ENCODE data around the gene NOL3. TPM values are rescaled to one million over a fixed set of nuclear protein-coding genes. Genes with fewer than 3 reads are reported as not detected.

NOL3 gene
- polyA plus RNA-seq, 1 of the 3 experiments (the other 2 are of a cell fraction) = 34.1 TPM

DNA sequence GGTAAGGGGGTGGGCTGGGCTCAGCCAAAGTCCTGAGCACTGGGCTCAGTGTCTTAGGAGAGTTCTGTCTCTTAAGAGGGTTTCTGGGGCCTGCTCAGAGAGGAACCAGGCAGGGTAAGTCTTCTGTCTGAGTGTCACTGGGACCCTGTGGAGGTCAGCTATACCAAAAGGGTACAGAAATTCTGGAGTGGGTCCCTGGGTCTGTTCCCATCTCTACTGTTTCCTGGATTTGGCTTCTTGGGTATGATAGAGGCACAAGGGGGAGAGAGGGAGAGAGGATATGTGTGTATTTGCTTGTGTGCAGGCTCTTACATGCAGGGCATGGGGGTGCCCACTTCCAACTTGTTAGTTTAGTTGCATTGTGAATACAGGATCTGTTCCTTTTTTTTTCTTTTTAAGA is 23.2 kb downstream of the NOL3 start:
- H3K4me2 ChIP-seq = peak overlapping the region; percentile 100
- no peak overlapping the region for H2AFZ ChIP-seq (ENCODE audit: low read depth)
- ChIA-PET CTCF (interaction anchor here (0.9 to 1.8 kb wide), 7 partner anchors 8 to 235 kb away, joined by 3 to 8 read pairs (median 3); partner anchors contain the start of gene TMEM208), POLR2A (interaction anchor here (0.6 to 2.9 kb wide), 6 partner anchors 8 to 219 kb away, joined by 3 to 8 read pairs (median 4); partner anchors contain the start of gene TMEM208)
- peaks cover 21% of the 10 kb centered on the region for H4K20me1 ChIP-seq (ENCODE audit: insufficient read depth)
- H3K9me2 ChIP-seq = no peaks in the 10 kb centered on the region
- peaks cover 30 to 54% of the 10 kb centered on the region in 2 experiments for H3K36me3 ChIP-seq (replicated peaks in 1 of 2; ENCODE audit: control insufficient read depth in 1 of 2, insufficient read depth in 2 of 2, low read length in 1 of 2)
- H3K27ac ChIP-seq (ENCODE audit: low read depth in 2 of 2, low read length in 1 of 2) = peak overlapping the region; percentile 29 to 76; a peak in 2 of 4 replicates
- no peak for DNase-seq
- peaks cover 50% of the 10 kb centered on the region for H3K79me2 ChIP-seq (ENCODE audit: insufficient read depth)
- H3K4me1 ChIP-seq (ENCODE audit: control insufficient read depth in 1 of 2, insufficient read depth in 2 of 2, low read depth in 1 of 2, low read length in 1 of 2) = peaks cover 8 to 25% of the 10 kb centered on the region in 2 experiments; a peak in 3 of 4 replicates
- H3K9ac ChIP-seq = peak overlapping the region; percentile 98
- H3K9me3 ChIP-seq = no peaks in the 10 kb centered on the region
- peaks cover 31% of the 10 kb centered on the region for H3F3A ChIP-seq (replicated peaks; ENCODE audit: insufficient read depth)
- peak overlapping the region; percentile 96 to 99 for H3K4me3 ChIP-seq (ENCODE audit: low read depth in 2 of 2, low read length in 1 of 2)
- no peak for TF ChIP-seq GABPA (IDR thresholded peaks at IDR 0.05; ENCODE audit: low read depth)
- no peak for TF ChIP-seq RCOR1 (IDR thresholded peaks at IDR 0.05; ENCODE audit: low read length)
- no peak for TF ChIP-seq NRF1 (IDR thresholded peaks at IDR 0.05; ENCODE audit: low read depth, low read length)
- TF ChIP-seq TAF1 (IDR thresholded peaks at IDR 0.05; ENCODE audit: borderline replicate concordance, low read depth, low read length) = no peak
- H3K27me3 ChIP-seq (ENCODE audit: insufficient read depth) = no peaks in the 10 kb centered on the region

DNA sequence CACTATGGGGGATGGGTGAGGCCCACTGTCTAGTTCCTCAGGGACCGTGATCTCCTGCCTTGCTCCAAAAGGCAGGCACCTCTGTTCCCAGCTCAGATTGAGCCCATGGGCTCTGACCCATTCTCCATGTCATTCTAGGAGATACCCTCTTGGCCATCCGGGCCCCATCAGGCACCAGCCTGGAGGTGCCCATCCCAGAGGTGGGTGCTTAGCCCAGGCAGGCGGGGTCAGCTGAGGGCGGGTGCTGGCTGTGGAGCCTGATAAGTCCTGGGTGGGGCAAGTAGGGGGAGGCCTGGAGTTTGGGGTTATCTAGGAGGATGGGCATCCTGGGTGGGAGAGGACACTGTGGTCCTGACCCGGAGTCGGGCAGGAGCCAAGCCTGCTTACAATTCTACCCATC is 23.9 kb downstream of the NOL3 start:
- peaks cover 31% of the 10 kb centered on the region for H3F3A ChIP-seq (replicated peaks; ENCODE audit: insufficient read depth)
- peaks cover 34 to 60% of the 10 kb centered on the region in 2 experiments for H3K36me3 ChIP-seq (replicated peaks in 1 of 2; ENCODE audit: control insufficient read depth in 1 of 2, insufficient read depth in 2 of 2, low read length in 1 of 2)
- H3K4me2 ChIP-seq = peak overlapping the region; percentile 100
- TF ChIP-seq, protein P1, sequence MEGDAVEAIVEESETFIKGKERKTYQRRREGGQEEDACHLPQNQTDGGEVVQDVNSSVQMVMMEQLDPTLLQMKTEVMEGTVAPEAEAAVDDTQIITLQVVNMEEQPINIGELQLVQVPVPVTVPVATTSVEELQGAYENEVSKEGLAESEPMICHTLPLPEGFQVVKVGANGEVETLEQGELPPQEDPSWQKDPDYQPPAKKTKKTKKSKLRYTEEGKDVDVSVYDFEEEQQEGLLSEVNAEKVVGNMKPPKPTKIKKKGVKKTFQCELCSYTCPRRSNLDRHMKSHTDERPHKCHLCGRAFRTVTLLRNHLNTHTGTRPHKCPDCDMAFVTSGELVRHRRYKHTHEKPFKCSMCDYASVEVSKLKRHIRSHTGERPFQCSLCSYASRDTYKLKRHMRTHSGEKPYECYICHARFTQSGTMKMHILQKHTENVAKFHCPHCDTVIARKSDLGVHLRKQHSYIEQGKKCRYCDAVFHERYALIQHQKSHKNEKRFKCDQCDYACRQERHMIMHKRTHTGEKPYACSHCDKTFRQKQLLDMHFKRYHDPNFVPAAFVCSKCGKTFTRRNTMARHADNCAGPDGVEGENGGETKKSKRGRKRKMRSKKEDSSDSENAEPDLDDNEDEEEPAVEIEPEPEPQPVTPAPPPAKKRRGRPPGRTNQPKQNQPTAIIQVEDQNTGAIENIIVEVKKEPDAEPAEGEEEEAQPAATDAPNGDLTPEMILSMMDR (IDR thresholded peaks at IDR 0.05) = no peak
- TF ChIP-seq YY1 (IDR thresholded peaks at IDR 0.05; ENCODE audit: low read depth) = no peak
- TF ChIP-seq MXI1 (IDR thresholded peaks at IDR 0.05; ENCODE audit: low read depth, low read length) = no peak
- no peak for TF ChIP-seq NFIC (IDR thresholded peaks at IDR 0.05; ENCODE audit: borderline replicate concordance)
- TF ChIP-seq SIN3A (IDR thresholded peaks at IDR 0.05; ENCODE audit: borderline replicate concordance, low read depth, low read length) = no peak
- no peak for TF ChIP-seq GABPA (IDR thresholded peaks at IDR 0.05; ENCODE audit: low read depth)
- TF ChIP-seq CHD2 (IDR thresholded peaks at IDR 0.05; ENCODE audit: low read length, partially characterized antibody) = no peak
- TF ChIP-seq RFX5 (IDR thresholded peaks at IDR 0.05; ENCODE audit: low read length) = no peak
- no peak for TF ChIP-seq TAF1 (IDR thresholded peaks at IDR 0.05; ENCODE audit: borderline replicate concordance, low read depth, low read length)
- no peak for TF ChIP-seq FOXM1 (IDR thresholded peaks at IDR 0.05; ENCODE audit: low read depth)
- no peak for TF ChIP-seq RAD21 (IDR thresholded peaks at IDR 0.05; ENCODE audit: low read length)
- no peak for TF ChIP-seq TCF12 (IDR thresholded peaks at IDR 0.05)
- 96% methylated on average over 4 of the region's 6 CpGs for WGBS (ENCODE audit: low lambda C conversion rate)
- H3K27ac ChIP-seq (ENCODE audit: low read depth in 2 of 2, low read length in 1 of 2) = no peak overlapping the region; a peak in 1 of 4 replicates
- CTCF ChIA-PET = interaction anchor here (0.9 to 1.8 kb wide), 3 partner anchors 9 to 39 kb away, joined by 3 to 8 read pairs (median 3); no protein-coding TSS in a partner anchor
- no peak overlapping the region for H3K9ac ChIP-seq
- no peak overlapping the region for H3K4me3 ChIP-seq (ENCODE audit: low read depth in 2 of 2, low read length in 1 of 2)
- POLR2A ChIA-PET = interaction anchor here (0.7 to 2.9 kb wide), 2 partner anchors 13 to 21 kb away, joined by 3 to 8 read pairs; no protein-coding TSS in a partner anchor
- H3K9me2 ChIP-seq = no peaks in the 10 kb centered on the region
- H3K79me2 ChIP-seq (ENCODE audit: insufficient read depth) = peaks cover 50% of the 10 kb centered on the region
- no peak for DNase-seq
- no peaks in the 10 kb centered on the region for H3K27me3 ChIP-seq (ENCODE audit: insufficient read depth)
- H2AFZ ChIP-seq (ENCODE audit: low read depth) = no peak overlapping the region
- H3K9me3 ChIP-seq = no peaks in the 10 kb centered on the region
- peaks cover 21% of the 10 kb centered on the region for H4K20me1 ChIP-seq (ENCODE audit: insufficient read depth)
- peaks cover 8 to 25% of the 10 kb centered on the region in 2 experiments; a peak in 3 of 4 replicates for H3K4me1 ChIP-seq (ENCODE audit: control insufficient read depth in 1 of 2, insufficient read depth in 2 of 2, low read depth in 1 of 2, low read length in 1 of 2)
